ENCODE data around the gene PJA2.

DNA sequence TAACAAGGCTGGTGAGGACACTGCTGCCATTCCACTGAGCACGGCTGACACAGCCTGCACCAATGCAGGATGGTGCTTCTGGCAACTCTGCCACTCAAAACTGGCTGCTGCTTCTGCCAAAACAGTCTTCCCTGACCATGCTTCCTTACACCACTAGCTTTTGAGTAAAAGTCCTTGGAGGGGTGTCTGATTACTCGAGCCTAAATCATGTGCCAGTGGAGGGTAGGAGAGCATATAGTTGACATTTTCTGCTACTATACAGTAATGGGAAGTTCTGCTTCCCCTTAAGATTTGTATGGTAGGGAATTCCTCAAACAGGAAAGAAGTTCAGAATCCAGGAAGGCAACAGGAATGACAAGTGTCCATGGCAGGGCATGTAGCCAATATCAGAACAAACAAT, 12.2 kb upstream of the PJA2 start:
- TF ChIP-seq POLR2A (IDR thresholded peaks at IDR 0.05) = no peak
- TF ChIP-seq POLR2AphosphoS5 (IDR thresholded peaks at IDR 0.05) = no peak
- no peak for TF ChIP-seq CTCF (IDR thresholded peaks at IDR 0.05 in 8 of 11, conservative IDR thresholded peaks at IDR 0.05 in 3 of 11)
